HCT116 (cell line): ENCODE results near the gene ZXDC.

Experiments
- CTCF ChIP-seq, 3 experiments: fragments of 200-600 bp in 1 of 3; sonication (generic) in 1 of 3; IDR thresholded peaks in 2 of 3; conservative IDR thresholded peaks in 1 of 3; 2 replicates each; pipeline ENCODE4 v1.5.1; 2012 to 2017; ENCODE audit warnings: low read depth in 2 of 3, low read length in 2 of 3, antibody characterized with exemption in 1 of 3, borderline replicate concordance in 1 of 3, control low read depth in 1 of 3, mild to moderate bottlenecking in 1 of 3, mixed read lengths in 1 of 3, mixed run types in 1 of 3, moderate library complexity in 1 of 3; ENCODE audit not compliant: insufficient read depth in 1 of 3
- EZH2phosphoT487 ChIP-seq: fragments of 200-600 bp; IDR thresholded peaks from 2 replicates; pipeline ENCODE4 v1.6.1; 2018; ENCODE audit warnings: antibody characterized with exemption, borderline replicate concordance
- JUND ChIP-seq: IDR thresholded peaks from 2 replicates; pipeline ENCODE4 v1.6.1; 2012
- MAX ChIP-seq: IDR thresholded peaks from 2 replicates; pipeline ENCODE4 v1.6.1; 2012
- POLR2AphosphoS5 ChIP-seq: IDR thresholded peaks from 2 replicates; pipeline ENCODE4 v1.6.1; 2011; ENCODE audit warnings: mild to moderate bottlenecking, low read depth, low read length, moderate library complexity
- SIN3A ChIP-seq: IDR thresholded peaks from 2 replicates; pipeline ENCODE4 v1.6.1; 2012; ENCODE audit warnings: low read depth

- TF ChIP-seq JUND = no peak
- TF ChIP-seq POLR2AphosphoS5 = no peak
- no peak for TF ChIP-seq SIN3A
- TF ChIP-seq CTCF (IDR thresholded peaks at IDR 0.05 in 2 of 3, conservative IDR thresholded peaks at IDR 0.05 in 1 of 3; ENCODE audit: borderline replicate concordance in 1 of 3, insufficient read depth in 1 of 3, low read depth in 2 of 3, low read length in 2 of 3) = no peak
- no peak for TF ChIP-seq MAX
- TF ChIP-seq EZH2phosphoT487 = no peak
Observed at GRCh38 chr3:126511291-126511690, 35.6 kb upstream of the ZXDC start.
